GM19397 (cell line): Measurements from ENCODE around the gene CLDN6.

Experiments
- ATAC-seq: cut with Tn5 transposase; IDR thresholded peaks from one replicate; pipeline ENCODE4 v1.9.1; 2021; ENCODE audit warnings: mild to moderate bottlenecking, moderate library complexity; ENCODE audit not compliant: unreplicated experiment

The CLDN6 gene

DNA sequence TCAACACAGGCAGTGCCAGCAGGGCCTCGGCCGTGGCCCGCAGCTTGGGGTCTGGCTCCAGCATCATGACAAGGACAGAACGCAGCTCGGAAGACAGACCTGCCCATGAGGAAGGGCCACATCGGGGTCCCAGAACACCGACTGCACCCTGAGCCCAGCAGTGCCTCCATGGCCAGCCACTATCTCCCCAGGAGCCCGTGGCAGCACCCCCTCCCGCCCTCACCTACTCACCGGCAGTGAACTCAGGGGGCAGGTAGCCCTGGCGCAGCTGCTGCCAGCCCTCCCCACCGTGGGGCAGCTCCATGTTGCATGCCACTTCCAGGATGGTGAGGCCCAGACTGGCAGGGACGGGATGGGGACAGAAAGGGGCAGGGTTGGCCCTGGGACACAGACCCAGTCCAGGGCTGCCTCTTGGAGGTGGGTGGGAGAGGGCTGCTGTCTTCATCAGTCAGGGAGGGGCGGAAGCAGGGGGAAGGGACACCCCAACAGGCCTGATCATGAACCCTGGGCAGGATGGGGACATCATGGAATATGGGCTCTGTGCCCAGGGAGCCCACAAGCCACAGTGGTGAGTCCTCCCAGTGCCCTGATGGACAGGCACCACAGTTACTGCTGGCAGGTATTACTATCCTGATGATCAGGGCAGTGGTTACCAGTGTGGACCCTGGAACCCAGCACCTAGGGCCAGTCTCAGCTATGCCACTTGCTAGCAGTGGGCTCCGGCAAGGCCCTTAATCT, 43.5 kb downstream of the CLDN6 start:
- ATAC-seq: no peak

DNA sequence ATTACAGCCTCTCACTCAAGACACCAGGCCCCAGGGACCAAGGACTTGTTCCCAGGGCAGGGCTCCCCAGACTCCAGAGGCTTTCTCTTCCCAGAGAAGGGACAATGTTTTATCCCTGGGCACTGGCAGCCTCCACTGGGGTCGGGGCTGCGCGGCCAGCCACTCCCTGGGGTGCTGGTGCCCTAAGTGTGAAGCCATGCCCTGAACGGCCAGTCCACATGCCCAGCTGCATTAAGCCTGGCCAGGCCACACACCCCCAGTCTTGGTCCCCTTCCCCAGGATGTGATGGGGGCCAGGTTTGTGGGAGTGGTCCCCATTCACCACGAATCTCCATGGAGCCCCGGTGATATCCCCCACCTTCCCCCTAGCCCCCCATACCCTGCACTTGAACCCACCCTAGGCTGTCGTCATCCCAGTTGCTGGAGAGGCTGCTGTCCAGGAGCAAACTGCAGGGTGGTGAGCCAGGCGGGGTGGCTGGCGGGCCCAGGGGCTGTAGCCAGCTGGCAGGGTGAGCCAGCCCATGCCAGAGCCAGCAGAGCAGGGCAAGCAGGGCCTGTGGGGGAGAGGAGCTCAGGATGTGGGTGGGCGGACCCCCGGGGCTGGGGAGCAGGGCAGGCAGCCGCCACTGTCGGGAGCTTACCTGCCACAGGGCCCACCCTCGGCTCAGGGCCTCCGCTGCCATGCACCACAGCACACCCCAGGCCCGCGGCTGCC, 44.2 kb downstream of the CLDN6 start:
- ATAC-seq: no peak

DNA sequence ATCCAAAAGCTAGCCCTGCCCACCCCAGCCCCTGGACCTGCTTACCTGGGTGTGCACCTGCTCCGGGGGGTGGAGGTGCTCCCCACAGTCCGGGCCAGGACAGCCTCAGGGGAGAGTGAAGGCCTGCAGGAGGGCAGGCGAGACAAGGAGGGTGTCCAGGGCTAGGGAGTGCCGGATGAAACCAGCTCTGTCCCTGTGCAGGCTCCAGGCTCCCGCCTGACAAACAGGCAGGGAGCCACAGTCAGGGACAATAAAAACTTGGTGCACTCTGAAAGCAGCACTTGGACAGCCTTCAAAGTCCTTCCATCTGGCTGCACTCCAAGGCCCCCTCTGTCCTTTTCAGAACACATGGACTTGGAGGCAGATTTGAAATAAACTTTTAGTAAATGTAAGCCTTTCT, 44.9 kb downstream of the CLDN6 start:
- no peak for ATAC-seq

DNA sequence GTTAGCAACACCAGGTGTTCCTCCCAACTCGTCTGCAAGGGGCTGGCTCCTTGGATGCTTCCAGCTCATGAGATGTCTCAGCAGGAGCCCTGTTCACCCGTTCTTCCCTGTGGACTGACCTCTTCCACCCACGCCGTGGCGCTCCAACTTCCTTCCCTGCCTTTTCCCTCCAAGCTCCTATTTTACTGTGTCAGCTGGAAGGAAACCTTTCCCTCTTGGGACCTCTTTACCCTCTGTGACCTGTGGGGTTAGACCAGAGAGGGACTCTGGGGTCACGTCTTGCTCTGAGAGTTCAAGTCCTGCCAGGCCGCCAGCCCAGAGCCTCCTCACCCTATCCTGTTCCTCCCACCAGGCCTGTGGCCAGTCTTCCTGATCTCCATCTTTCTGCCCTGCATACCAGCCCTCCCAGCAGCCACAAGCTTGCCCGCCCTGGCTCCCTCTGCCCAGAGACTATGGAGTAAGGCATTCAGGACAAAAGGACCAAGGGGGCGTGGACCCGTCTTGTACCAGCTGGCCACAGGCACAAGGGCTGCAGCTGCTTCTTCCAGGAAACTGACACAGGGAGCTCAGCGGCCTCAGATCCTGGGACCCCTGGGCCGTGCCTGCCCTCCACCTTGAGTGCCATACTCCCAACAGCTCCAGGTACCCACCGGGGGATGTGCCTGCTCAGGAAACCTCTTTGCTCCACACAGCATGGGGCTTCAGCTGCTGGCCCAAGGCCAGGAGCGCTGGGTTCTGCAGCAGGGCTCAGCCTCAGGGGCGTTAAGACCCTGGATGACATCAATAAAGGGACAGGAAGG, 45.8 kb downstream of the CLDN6 start:
- no peak for ATAC-seq

DNA sequence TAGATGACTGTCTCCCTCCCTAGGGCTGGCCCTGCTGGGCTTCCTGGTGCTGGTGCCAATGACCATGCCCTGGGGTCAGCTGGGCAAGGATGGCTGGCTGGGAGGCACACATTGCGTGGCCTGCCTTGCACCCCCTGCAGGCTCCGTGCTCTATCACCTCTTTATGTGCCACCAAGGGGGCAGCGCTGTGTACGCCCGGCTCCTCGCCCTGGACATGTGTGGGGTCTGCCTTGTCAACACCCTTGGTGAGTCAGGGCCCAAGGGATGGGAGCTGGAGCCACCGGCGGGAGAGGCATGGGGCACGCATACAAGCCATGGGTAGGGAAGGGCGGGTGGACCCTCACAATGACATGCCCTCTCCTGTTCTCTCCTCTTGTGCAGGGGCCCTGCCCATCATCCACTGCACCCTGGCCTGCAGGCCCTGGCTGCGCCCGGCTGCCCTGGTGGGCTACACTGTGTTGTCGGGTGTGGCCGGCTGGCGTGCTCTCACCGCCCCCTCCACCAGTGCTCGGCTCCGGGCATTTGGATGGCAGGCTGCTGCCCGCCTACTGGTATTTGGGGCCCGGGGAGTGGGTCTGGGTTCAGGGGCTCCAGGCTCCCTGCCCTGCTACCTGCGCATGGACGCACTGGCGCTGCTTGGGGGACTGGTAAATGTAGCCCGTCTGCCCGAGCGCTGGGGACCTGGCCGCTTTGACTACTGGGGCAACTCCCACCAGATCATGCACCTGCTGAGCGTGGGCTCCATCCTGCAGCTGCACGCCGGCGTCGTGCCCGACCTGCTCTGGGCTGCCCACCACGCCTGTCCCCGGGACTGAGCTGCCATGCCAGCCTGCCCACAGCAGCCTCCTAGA, 46.6 kb downstream of the CLDN6 start:
- no peak for ATAC-seq

DNA sequence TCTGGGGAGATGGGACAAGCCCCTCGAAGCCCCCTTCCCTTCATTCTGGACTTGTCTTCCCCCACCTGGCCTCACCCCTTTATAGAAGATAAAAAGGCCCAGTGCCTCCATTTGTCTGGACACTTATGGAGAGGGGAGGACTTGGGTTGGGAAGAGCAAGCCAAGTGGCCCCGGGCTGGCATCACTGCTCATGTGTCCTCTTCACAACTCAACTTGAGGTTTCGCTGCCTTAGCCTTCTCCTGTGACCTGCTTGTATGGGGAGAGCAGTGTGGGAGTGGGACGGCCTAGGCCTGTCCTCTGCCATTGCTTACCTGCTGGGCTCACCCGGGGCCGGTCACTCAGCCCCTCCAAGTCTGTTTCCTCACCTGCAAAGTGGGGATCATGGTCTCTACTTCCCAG, 47.4 kb downstream of the CLDN6 start:
- ATAC-seq: no peak

DNA sequence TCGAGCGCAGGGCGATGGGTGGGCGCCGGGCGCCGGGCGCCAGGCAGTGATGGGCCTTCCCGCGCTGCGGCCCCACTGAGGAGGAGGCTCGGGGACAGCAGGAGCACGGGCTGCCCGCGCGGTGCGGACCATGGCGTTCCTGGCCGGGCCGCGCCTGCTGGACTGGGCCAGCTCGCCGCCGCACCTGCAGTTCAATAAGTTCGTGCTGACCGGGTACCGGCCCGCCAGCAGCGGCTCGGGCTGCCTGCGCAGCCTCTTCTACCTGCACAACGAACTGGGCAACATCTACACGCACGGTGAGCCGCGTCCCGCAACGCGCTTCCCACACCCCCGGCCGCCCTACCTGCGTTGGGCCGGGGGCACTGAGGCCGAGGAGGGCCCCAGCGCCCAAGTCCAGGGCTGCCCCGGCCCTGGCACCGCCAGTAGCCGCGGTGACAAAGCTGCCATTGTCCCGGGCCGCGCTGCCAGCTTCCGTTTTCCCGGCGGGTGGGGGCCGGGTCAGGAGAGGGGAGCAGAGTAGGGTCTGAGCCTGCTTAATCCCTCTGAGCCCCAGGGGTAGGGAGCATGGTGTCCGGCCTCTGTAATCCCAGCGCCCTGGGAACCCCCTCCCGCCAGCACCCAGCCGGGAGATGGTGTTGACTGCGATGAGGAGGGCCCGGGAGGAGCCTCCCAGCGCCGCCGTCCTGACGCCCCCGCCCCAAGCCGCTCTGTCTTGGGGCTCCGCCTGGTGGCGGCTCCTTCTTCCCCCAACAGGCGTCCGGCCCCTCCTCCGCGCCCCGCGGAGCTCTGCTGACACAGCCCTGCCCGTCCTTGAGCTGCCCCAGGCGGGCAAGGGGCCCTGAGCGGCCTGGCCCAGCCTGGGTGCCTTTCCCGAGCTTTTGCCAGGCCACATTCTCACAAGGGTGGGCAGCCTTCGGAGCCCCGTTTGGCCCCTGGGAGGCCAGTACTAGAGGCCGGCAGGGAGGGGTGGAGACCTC, 48.1 kb downstream of the CLDN6 start:
- ATAC-seq: peak; percentile 18

DNA sequence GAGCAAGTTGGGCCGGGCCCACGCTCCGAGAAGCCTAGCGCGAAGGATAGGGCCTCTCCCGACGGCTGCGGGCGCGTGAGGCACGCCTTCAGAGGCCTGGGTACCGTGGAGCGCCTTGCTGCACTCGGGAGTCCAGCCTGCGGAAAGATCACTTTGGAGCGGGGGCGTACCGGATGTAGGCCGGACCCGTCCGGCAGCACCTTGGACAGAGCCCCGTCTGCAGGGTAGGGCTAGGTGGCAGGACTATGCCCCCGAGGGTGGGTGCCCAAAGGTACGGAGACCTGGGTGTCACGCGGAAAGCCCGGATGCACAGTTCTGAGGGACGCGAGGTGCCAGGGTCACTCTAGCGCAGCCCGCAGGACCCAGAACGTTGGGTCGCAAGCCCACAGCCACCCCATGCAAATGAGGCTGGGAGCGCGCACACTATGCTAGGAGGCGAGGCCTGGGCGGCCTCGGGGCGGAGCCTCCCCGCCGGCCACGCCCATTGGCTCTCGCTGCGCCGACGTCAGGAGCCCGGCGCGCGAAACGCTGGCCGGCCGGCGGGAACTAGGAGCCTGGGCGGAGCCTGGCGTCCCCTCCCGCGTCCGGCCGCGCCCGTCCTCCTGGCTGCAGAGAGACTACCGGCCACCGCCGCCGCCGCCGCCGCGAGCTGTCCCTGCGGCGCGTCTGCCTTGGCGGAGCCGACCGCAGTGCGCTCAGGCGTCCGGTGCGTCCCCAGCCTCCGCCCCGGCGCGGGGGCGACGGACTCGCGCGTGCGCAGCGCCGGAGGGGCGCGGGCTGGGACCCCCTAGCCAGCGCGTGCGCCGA, 49.0 kb downstream of the CLDN6 start, which contains the start of gene PAQR4:
TSS of gene PAQR4 (plus strand) at position 611 of the 807 bp plus-strand sequence. CDS start 327 bp downstream, outside the sequence.
- ATAC-seq: peak; percentile 76

DNA sequence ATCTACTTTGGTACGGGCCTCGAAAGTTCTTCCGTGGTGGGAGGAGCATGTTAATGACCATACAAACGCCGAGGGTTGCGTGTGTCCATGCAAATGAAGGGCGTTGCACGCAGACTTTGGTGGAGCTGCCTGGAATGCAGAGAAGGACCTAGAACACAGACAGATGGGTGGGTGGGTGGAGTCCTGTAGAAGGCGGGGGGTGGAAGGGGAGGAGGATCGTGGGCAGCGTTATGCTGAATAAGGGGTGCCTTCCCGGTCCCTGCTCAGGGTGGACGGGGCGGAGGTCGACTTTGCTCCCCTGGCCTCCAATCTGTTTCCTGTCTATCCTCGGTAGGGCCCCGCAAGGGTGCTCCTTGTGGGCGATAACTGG, 49.6 kb downstream of the CLDN6 start:
- no peak for ATAC-seq

DNA sequence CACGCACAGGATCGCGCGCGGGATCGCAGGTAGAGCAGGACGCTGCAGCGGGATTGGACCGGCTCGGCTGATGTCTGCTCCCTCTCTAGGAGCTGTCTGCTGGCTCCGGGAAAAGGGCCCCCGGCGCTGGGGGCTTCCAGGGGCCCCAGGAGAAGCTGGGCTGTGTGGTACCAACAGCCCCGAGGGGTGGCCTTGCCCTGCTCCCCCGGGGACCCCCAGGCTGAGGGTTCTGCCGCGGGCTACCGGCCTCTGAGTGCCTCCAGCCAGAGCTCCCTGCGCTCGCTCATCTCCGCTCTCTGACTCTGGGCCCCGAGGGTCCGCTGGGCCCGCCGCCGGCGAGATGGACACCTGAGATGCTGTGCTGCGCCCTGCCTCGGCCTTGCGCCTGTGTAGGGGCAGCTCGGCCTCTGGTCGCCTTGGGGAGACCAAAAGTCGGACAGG, 50.2 kb downstream of the CLDN6 start:
- ATAC-seq: no peak

DNA sequence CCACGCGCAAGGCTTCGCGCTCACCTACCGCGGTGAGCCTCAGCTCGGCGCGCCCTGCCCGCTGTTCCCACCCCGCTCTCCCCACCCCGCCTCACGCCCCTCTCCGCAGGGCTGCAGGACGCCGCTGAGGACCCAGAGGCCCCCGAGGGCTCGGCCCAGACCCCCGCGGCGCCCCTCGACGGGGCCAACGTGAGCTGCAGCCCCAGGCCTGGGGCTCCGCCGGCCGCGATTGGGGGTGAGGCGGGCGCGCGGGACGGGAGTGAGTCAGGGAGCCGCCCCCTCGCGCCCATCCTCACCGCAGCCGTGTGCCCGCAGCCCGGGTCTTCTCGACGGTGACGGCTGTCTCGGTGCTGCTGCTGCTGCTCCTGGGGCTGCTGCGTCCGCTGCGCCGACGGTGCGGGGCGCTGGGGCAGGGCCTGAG, 50.8 kb downstream of the CLDN6 start:
- ATAC-seq: no peak

DNA sequence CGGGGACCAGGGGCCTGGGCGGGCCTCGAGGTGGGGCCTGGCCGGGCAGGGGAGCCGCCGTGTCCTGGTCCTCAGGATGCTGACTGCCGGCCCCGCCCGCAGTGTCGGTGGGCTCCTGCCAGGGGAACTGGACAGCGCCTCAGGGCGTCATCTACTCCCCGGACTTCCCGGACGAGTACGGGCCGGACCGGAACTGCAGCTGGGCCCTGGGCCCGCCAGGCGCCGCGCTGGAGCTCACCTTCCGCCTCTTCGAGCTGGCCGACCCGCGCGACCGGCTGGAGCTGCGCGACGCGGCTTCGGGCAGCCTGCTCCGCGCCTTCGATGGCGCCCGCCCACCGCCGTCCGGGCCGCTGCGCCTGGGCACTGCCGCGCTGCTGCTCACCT, 51.2 kb downstream of the CLDN6 start:
- ATAC-seq: no peak

DNA sequence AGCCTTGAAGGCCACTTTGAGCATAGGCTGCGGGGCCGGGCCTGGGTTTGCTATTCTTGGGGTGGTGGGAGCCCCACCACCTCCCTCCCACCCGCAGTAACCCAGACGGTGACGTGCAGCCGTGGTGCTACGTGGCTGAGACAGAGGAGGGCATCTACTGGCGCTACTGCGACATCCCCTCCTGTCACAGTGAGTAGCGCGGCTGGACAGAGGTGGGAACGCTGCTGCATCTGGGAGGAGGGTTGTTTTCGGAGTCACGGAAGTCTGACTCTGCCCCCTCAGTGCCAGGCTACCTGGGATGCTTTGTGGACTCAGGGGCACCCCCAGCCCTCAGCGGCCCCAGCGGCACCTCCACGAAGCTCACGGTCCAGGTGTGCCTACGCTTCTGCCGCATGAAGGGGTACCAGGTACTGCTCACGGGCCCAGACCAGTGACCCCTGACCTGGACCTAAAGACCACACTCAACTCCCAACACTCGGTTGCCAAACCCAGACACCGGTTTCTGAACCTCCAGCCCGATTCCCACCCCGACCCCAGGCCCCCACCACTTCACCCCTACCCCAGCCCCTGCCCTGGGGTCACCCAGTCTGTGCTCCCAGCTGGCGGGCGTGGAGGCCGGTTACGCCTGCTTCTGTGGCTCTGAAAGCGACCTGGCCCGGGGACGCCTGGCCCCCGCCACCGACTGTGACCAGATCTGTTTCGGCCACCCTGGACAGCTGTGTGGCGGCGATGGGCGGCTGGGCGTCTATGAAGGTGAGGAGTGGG, 51.8 kb downstream of the CLDN6 start:
- ATAC-seq: no peak
